PFSK-1 (cell line): Measurements from ENCODE around the gene CHST11.

Experiments used
- POLR2AphosphoS5 ChIP-seq: IDR thresholded peaks from 2 replicates; pipeline ENCODE4 v1.6.1; 2012; ENCODE audit warnings: low read depth, mild to moderate bottlenecking, control low read depth, low read length, moderate library complexity
- SIN3A ChIP-seq: IDR thresholded peaks from 2 replicates; pipeline ENCODE4 v1.6.1; 2012; ENCODE audit warnings: mild to moderate bottlenecking, low read length, moderate library complexity, borderline replicate concordance; ENCODE audit not compliant: insufficient read depth
- TAF1 ChIP-seq: IDR thresholded peaks from 2 replicates; pipeline ENCODE4 v1.6.1; 2012; ENCODE audit warnings: low read length, control low read depth, borderline replicate concordance; ENCODE audit not compliant: insufficient read depth
- TF ChIP-seq, protein P1 (sequence below), 2 experiments: IDR thresholded peaks; 2 replicates each; pipeline versions ENCODE4 v1.6.1 to v1.8.0; 2011 to 2012; ENCODE audit warnings: low read depth in 2 of 2, low read length in 2 of 2, control low read depth in 1 of 2, inconsistent platforms in 1 of 2, mild to moderate bottlenecking in 1 of 2, moderate library complexity in 1 of 2; ENCODE audit not compliant: insufficient read depth in 1 of 2

DNA sequence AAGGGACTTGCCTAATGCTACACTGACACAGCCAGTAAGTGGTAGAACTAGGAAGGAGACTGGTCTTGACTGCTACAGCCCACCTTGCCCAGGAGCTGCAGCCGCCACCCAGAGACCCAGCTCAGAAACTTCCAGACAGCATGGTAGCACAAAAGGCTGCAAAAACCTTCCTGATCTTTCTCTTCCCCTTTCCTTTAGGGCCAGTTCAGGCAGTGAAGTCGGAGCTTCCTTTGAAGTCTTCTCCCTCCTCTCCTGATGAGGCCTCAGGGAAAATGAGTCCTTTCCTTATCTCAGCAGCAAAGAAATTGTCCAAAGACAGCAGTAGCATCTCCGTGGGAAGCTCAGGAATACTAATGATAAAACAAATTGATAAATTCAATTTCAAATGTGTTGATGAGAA lies 21.0 kb upstream of the CHST11 start:
- TF ChIP-seq TAF1 (no peak), SIN3A (no peak), POLR2AphosphoS5 (no peak)
- TF ChIP-seq, protein P1, sequence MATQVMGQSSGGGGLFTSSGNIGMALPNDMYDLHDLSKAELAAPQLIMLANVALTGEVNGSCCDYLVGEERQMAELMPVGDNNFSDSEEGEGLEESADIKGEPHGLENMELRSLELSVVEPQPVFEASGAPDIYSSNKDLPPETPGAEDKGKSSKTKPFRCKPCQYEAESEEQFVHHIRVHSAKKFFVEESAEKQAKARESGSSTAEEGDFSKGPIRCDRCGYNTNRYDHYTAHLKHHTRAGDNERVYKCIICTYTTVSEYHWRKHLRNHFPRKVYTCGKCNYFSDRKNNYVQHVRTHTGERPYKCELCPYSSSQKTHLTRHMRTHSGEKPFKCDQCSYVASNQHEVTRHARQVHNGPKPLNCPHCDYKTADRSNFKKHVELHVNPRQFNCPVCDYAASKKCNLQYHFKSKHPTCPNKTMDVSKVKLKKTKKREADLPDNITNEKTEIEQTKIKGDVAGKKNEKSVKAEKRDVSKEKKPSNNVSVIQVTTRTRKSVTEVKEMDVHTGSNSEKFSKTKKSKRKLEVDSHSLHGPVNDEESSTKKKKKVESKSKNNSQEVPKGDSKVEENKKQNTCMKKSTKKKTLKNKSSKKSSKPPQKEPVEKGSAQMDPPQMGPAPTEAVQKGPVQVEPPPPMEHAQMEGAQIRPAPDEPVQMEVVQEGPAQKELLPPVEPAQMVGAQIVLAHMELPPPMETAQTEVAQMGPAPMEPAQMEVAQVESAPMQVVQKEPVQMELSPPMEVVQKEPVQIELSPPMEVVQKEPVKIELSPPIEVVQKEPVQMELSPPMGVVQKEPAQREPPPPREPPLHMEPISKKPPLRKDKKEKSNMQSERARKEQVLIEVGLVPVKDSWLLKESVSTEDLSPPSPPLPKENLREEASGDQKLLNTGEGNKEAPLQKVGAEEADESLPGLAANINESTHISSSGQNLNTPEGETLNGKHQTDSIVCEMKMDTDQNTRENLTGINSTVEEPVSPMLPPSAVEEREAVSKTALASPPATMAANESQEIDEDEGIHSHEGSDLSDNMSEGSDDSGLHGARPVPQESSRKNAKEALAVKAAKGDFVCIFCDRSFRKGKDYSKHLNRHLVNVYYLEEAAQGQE (IDR thresholded peaks at IDR 0.05; ENCODE audit: insufficient read depth in 1 of 2, low read depth in 2 of 2, low read length in 2 of 2), result no peak
